SK-N-SH (cell line): ENCODE results near the gene ITGA6. TPM values are rescaled to one million over a fixed set of nuclear protein-coding genes. Genes with fewer than 3 reads are reported as not detected.

ENCODE experiments used
- CTCF ChIA-PET: fragments of 300-600, 350-600 bp; formaldehyde crosslinking; extraction: SDS; loops from one replicate; lab custom pipeline; 2021; lab: Yijun Ruan, JAX
- POLR2A ChIA-PET: fragments of 350-600 bp; sonication (Branson Sonifier 250); formaldehyde crosslinking; extraction: SDS; loops from one replicate; lab custom pipeline; 2020; ENCODE audit warnings: antibody characterized with exemption, inconsistent platforms; lab: Yijun Ruan, JAX
- DNase-seq: peaks from one replicate; pipeline ENCODE4 v3.0.0; 2012
- H2AFZ ChIP-seq: fragments of 200-600 bp; sonication (generic); 2 replicates; pipeline ENCODE4 v1.8.1; 2016; ENCODE audit warnings: antibody characterized with exemption, mild to moderate bottlenecking, low read depth
- H3F3A ChIP-seq: fragments of 200-600 bp; sonication (generic); replicated peaks from 2 replicates; pipeline ENCODE3; 2016; ENCODE audit warnings: antibody characterized with exemption, mild to moderate bottlenecking; ENCODE audit not compliant: insufficient read depth
- H3K27ac ChIP-seq, 2 experiments: fragments of 200-500 bp in 1 of 2; fragments of 200-600 bp in 1 of 2; sonication (Bioruptor generic) in 1 of 2; sonication (generic), shearing (Covaris generic) in 1 of 2; 2 replicates each; pipeline versions ENCODE4 v1.5.1 to v1.6.1; 2014 to 2016; ENCODE audit warnings: low read depth in 2 of 2, inconsistent platforms in 1 of 2, low read length in 1 of 2, mild to moderate bottlenecking in 1 of 2, mixed read lengths in 1 of 2
- H3K27me3 ChIP-seq: fragments of 200-600 bp; sonication (generic), shearing (Covaris generic); 2 replicates; pipeline ENCODE4 v1.6.1; 2016; ENCODE audit warnings: mixed run types; ENCODE audit not compliant: insufficient read depth
- H3K36me3 ChIP-seq, 2 experiments: fragments of 200-500 bp in 1 of 2; fragments of 200-600 bp in 1 of 2; sonication (Bioruptor generic) in 1 of 2; sonication (generic) in 1 of 2; replicated peaks in 1 of 2; 2 replicates each; pipeline versions ENCODE3 to v1.5.1; 2014 to 2016; ENCODE audit warnings: low read length in 1 of 2, mild to moderate bottlenecking in 1 of 2; ENCODE audit not compliant: insufficient read depth in 2 of 2, control insufficient read depth in 1 of 2
- H3K4me1 ChIP-seq, 2 experiments: fragments of 200-500 bp in 1 of 2; fragments of 200-600 bp in 1 of 2; sonication (Bioruptor generic) in 1 of 2; sonication (generic), shearing (Covaris generic) in 1 of 2; 2 replicates each; pipeline versions ENCODE4 v1.5.1 to v1.6.1; 2014 to 2016; ENCODE audit warnings: low read depth in 1 of 2, low read length in 1 of 2, mixed run types in 1 of 2; ENCODE audit not compliant: insufficient read depth in 2 of 2, control insufficient read depth in 1 of 2
- H3K4me2 ChIP-seq: fragments of 200-600 bp; sonication (generic), shearing (Covaris generic); 2 replicates; pipeline ENCODE4 v1.6.1; 2017; ENCODE audit warnings: mixed run types
- H3K4me3 ChIP-seq, 2 experiments: fragments of 200-500 bp in 1 of 2; fragments of 200-600 bp in 1 of 2; sonication (Bioruptor generic) in 1 of 2; sonication (generic), shearing (Covaris generic) in 1 of 2; 2 replicates each; pipeline versions ENCODE4 v1.5.1 to v1.8.1; 2014 to 2016; ENCODE audit warnings: low read depth in 2 of 2, inconsistent platforms in 1 of 2, low read length in 1 of 2, mild to moderate bottlenecking in 1 of 2, mixed read lengths in 1 of 2, moderate library complexity in 1 of 2
- H3K79me2 ChIP-seq: fragments of 200-600 bp; sonication (generic); 2 replicates; pipeline ENCODE4 v1.8.1; 2017; ENCODE audit warnings: mild to moderate bottlenecking; ENCODE audit not compliant: insufficient read depth
- H3K9ac ChIP-seq: fragments of 200-600 bp; sonication (generic); 2 replicates; pipeline ENCODE4 v1.6.1; 2017; ENCODE audit warnings: mixed run types
- H3K9me2 ChIP-seq: fragments of 200-600 bp; sonication (generic); 2 replicates; pipeline ENCODE4 v1.6.1; 2017; ENCODE audit warnings: mixed run types
- H3K9me3 ChIP-seq: fragments of 200-600 bp; sonication (generic); 2 replicates; pipeline ENCODE4 v1.6.1; 2017; ENCODE audit warnings: mixed run types, mild to moderate bottlenecking, moderate library complexity
- H4K20me1 ChIP-seq: fragments of 200-600 bp; sonication (generic); 2 replicates; pipeline ENCODE4 v1.6.1; 2017; ENCODE audit warnings: mild to moderate bottlenecking, mixed run types; ENCODE audit not compliant: insufficient read depth
- ELF1 ChIP-seq: IDR thresholded peaks from 2 replicates; pipeline ENCODE4 v1.4.0; 2012
- FOSL2 ChIP-seq: IDR thresholded peaks from 2 replicates; pipeline ENCODE4 v1.4.0; 2012; ENCODE audit warnings: low read depth, mild to moderate bottlenecking, moderate library complexity, borderline replicate concordance
- FOXM1 ChIP-seq: IDR thresholded peaks from 2 replicates; pipeline ENCODE4 v1.4.0; 2012; ENCODE audit warnings: low read depth, mild to moderate bottlenecking
- NRF1 ChIP-seq: IDR thresholded peaks from 2 replicates; pipeline ENCODE4 v1.6.1; 2012; ENCODE audit warnings: low read depth, mild to moderate bottlenecking, low read length
- RAD21 ChIP-seq: IDR thresholded peaks from 2 replicates; pipeline ENCODE4 v1.6.1; 2012; ENCODE audit warnings: mild to moderate bottlenecking, low read length
- RCOR1 ChIP-seq: fragments of 150-350 bp; IDR thresholded peaks from 2 replicates; pipeline ENCODE4 v1.6.1; 2017; ENCODE audit warnings: antibody characterized with exemption, low read length
- RXRA ChIP-seq: IDR thresholded peaks from 2 replicates; pipeline ENCODE4 v1.4.0; 2012; ENCODE audit warnings: low read depth, mild to moderate bottlenecking, borderline replicate concordance
- SMC3 ChIP-seq: IDR thresholded peaks from 2 replicates; pipeline ENCODE4 v1.6.1; 2012; ENCODE audit warnings: low read depth, low read length, improper control_type of control experiment
- TCF12 ChIP-seq: IDR thresholded peaks from 2 replicates; pipeline ENCODE4 v1.4.0; 2012
- WGBS: methylation state at CpG from one replicate; pipeline ENCODE4 v1.1.6; 2017; ENCODE audit warnings: low lambda C conversion rate; 5-methylcytosine and 5-hydroxymethylcytosine counted together
- polyA plus RNA-seq, 3 experiments: library from polyadenylated mRNA; depleted of rRNA; stranded (reverse); fragments of >200 nt; gene quantifications; 2 replicates each; pipeline ENCODE4 v1.2.3, GENCODE V29; 2012
- TF ChIP-seq, protein P1 (sequence below): IDR thresholded peaks from 2 replicates; pipeline ENCODE4; 2012
- TF ChIP-seq, protein P2 (sequence below): fragments of 200-600 bp; sonication (generic); IDR thresholded peaks from 2 replicates; pipeline ENCODE4 v1.6.1; 2017; ENCODE audit warnings: antibody characterized with exemption, mild to moderate bottlenecking, moderate library complexity
- TF ChIP-seq, protein P3 (sequence below): IDR thresholded peaks from 2 replicates; pipeline ENCODE4 v1.6.1; 2012; ENCODE audit warnings: mild to moderate bottlenecking, low read depth, low read length, moderate library complexity
- TF ChIP-seq, protein P4 (sequence below): IDR thresholded peaks from 2 replicates; pipeline ENCODE4 v1.4.0; 2012; ENCODE audit warnings: low read depth, borderline replicate concordance
- TF ChIP-seq, protein P5 (sequence below): fragments of 150-350 bp; IDR thresholded peaks from 2 replicates; pipeline ENCODE4 v1.6.1; 2016; ENCODE audit warnings: mild to moderate bottlenecking, low read depth, low read length

ITGA6 gene
- polyA plus RNA-seq, 1 of the 3 experiments (the other 2 are of a cell fraction), result 26.0 TPM

DNA sequence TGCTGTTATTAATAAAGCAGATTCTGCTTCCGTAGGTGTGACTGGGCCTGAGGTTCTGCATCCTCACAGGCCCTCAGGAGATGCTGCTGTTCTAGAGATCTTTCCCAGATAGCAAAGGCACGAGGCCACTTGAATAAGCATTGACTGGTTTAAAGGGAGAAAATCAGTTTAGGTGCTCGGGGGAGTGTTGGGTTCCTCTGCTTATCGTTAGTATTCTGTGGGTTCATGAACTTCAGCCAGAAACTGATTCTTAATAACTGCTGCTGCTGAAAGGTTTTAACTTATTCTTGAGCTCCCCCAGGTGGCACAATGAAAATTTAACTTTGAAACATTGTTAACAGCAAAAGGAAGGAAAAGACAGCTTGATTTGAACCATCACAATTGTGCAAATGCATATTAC, 56.9 kb downstream of the ITGA6 start:
- ChIA-PET CTCF (interaction anchor here (0.6 to 7.5 kb wide), 15 partner anchors 10 to 1027 kb away, joined by 3 to 64 read pairs (median 5); partner anchors contain the start of gene DLX2), POLR2A (no interaction called here)
- TF ChIP-seq, protein P1, sequence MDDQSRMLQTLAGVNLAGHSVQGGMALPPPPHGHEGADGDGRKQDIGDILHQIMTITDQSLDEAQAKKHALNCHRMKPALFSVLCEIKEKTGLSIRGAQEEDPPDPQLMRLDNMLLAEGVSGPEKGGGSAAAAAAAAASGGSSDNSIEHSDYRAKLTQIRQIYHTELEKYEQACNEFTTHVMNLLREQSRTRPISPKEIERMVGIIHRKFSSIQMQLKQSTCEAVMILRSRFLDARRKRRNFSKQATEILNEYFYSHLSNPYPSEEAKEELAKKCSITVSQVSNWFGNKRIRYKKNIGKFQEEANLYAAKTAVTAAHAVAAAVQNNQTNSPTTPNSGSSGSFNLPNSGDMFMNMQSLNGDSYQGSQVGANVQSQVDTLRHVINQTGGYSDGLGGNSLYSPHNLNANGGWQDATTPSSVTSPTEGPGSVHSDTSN, result no peak
- TF ChIP-seq FOXM1 (no peak), SMC3 (peak; percentile 41; the same call in 1 of the 2 replicates), RXRA (no peak), FOSL2 (no peak), RAD21 (peak; percentile 72), TCF12 (no peak)
- TF ChIP-seq, protein P2, sequence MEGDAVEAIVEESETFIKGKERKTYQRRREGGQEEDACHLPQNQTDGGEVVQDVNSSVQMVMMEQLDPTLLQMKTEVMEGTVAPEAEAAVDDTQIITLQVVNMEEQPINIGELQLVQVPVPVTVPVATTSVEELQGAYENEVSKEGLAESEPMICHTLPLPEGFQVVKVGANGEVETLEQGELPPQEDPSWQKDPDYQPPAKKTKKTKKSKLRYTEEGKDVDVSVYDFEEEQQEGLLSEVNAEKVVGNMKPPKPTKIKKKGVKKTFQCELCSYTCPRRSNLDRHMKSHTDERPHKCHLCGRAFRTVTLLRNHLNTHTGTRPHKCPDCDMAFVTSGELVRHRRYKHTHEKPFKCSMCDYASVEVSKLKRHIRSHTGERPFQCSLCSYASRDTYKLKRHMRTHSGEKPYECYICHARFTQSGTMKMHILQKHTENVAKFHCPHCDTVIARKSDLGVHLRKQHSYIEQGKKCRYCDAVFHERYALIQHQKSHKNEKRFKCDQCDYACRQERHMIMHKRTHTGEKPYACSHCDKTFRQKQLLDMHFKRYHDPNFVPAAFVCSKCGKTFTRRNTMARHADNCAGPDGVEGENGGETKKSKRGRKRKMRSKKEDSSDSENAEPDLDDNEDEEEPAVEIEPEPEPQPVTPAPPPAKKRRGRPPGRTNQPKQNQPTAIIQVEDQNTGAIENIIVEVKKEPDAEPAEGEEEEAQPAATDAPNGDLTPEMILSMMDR, result peak; percentile 55

DNA sequence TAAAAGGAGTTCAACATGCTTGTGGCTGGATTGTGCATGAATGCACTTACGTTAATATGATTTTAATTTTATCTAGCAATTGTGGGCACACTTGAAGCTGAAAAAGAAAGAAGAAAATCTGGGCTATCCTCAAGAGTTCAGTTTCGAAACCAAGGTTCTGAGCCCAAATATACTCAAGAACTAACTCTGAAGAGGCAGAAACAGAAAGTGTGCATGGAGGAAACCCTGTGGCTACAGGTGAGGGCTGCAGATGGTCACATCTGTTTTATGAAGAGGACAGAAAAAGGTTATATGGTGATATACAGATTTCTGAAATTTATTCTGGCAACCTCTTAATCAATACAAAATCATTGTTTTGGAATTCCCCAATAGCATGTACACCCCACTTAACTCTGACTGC, 57.3 kb downstream of the ITGA6 start:
- H2AFZ ChIP-seq, result no peak overlapping the region
- no peaks in the 10 kb centered on the region for H4K20me1 ChIP-seq
- ChIA-PET CTCF (interaction anchor here (0.6 to 7.5 kb wide), 15 partner anchors 10 to 1027 kb away, joined by 3 to 64 read pairs (median 5); partner anchors contain the start of gene DLX2), POLR2A (no interaction called here)
- H3F3A ChIP-seq, result peaks cover 5% of the 10 kb centered on the region
- no peaks in the 10 kb centered on the region for H3K79me2 ChIP-seq
- H3K36me3 ChIP-seq, result peaks cover 23 to 37% of the 10 kb centered on the region in 2 experiments
- no peaks in the 10 kb centered on the region for H3K9me3 ChIP-seq
- no peaks in the 10 kb centered on the region for H3K9me2 ChIP-seq
- no peak overlapping the region for H3K4me2 ChIP-seq
- H3K4me1 ChIP-seq, result peaks cover 0 to 6% of the 10 kb centered on the region in 2 experiments; a peak in 1 of 4 replicates
- 90% methylated on average over 2 of the region's 2 CpGs for WGBS
- no peak for DNase-seq
- H3K4me3 ChIP-seq, result no peak overlapping the region
- no peak overlapping the region for H3K27ac ChIP-seq
- TF ChIP-seq, protein P3, sequence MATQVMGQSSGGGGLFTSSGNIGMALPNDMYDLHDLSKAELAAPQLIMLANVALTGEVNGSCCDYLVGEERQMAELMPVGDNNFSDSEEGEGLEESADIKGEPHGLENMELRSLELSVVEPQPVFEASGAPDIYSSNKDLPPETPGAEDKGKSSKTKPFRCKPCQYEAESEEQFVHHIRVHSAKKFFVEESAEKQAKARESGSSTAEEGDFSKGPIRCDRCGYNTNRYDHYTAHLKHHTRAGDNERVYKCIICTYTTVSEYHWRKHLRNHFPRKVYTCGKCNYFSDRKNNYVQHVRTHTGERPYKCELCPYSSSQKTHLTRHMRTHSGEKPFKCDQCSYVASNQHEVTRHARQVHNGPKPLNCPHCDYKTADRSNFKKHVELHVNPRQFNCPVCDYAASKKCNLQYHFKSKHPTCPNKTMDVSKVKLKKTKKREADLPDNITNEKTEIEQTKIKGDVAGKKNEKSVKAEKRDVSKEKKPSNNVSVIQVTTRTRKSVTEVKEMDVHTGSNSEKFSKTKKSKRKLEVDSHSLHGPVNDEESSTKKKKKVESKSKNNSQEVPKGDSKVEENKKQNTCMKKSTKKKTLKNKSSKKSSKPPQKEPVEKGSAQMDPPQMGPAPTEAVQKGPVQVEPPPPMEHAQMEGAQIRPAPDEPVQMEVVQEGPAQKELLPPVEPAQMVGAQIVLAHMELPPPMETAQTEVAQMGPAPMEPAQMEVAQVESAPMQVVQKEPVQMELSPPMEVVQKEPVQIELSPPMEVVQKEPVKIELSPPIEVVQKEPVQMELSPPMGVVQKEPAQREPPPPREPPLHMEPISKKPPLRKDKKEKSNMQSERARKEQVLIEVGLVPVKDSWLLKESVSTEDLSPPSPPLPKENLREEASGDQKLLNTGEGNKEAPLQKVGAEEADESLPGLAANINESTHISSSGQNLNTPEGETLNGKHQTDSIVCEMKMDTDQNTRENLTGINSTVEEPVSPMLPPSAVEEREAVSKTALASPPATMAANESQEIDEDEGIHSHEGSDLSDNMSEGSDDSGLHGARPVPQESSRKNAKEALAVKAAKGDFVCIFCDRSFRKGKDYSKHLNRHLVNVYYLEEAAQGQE, result no peak
- TF ChIP-seq NRF1, result no peak
- no peak for TF ChIP-seq FOSL2
- TF ChIP-seq, protein P4, sequence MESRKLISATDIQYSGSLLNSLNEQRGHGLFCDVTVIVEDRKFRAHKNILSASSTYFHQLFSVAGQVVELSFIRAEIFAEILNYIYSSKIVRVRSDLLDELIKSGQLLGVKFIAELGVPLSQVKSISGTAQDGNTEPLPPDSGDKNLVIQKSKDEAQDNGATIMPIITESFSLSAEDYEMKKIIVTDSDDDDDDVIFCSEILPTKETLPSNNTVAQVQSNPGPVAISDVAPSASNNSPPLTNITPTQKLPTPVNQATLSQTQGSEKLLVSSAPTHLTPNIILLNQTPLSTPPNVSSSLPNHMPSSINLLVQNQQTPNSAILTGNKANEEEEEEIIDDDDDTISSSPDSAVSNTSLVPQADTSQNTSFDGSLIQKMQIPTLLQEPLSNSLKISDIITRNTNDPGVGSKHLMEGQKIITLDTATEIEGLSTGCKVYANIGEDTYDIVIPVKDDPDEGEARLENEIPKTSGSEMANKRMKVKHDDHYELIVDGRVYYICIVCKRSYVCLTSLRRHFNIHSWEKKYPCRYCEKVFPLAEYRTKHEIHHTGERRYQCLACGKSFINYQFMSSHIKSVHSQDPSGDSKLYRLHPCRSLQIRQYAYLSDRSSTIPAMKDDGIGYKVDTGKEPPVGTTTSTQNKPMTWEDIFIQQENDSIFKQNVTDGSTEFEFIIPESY, result no peak
- TF ChIP-seq ELF1, result no peak
- TF ChIP-seq, protein P2, result peak; percentile 3; the same call in 1 of the 2 replicates
- TF ChIP-seq, protein P5, sequence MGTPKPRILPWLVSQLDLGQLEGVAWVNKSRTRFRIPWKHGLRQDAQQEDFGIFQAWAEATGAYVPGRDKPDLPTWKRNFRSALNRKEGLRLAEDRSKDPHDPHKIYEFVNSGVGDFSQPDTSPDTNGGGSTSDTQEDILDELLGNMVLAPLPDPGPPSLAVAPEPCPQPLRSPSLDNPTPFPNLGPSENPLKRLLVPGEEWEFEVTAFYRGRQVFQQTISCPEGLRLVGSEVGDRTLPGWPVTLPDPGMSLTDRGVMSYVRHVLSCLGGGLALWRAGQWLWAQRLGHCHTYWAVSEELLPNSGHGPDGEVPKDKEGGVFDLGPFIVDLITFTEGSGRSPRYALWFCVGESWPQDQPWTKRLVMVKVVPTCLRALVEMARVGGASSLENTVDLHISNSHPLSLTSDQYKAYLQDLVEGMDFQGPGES, result no peak
- no peak for TF ChIP-seq RCOR1
- H3K27me3 ChIP-seq, result no peaks in the 10 kb centered on the region
- no peak overlapping the region for H3K9ac ChIP-seq

More for the DNA sequence above, 56.9 kb downstream of the ITGA6 start:
- Histone ChIP-seq H3K4me1 (peaks cover 0 to 6% of the 10 kb centered on the region in 2 experiments; a peak in 1 of 4 replicates), H3K27ac (no peak overlapping the region), H3K9ac (no peak overlapping the region), H3K36me3 (peaks cover 20 to 35% of the 10 kb centered on the region in 2 experiments), H3K9me2 (no peaks in the 10 kb centered on the region), H3F3A (peaks cover 5% of the 10 kb centered on the region), H2AFZ (no peak overlapping the region), H3K27me3 (no peaks in the 10 kb centered on the region), H3K79me2 (no peaks in the 10 kb centered on the region), H3K4me2 (no peak overlapping the region), H3K4me3 (no peak overlapping the region), H4K20me1 (no peaks in the 10 kb centered on the region), H3K9me3 (no peaks in the 10 kb centered on the region)
- 44% methylated on average over 4 of the region's 4 CpGs for WGBS
- DNase-seq, result peak; percentile 36
